ENCODE measurements around the gene FBXL20. TPM values are rescaled to one million over a fixed set of nuclear protein-coding genes. Genes with fewer than 3 reads are reported as not detected.

FBXL20 gene
- total and polyA plus RNA-seq, 9 of the 15 experiments (the other 6 are each of a cell fraction or from before 2014, with no cell fraction given) = 1.8 to 15.1 (median 5.6) TPM

GRCh38 chr17:39450847-39451581 lies 49.6 kb upstream of the FBXL20 start, which contains the start of gene MED1 (continued):
- TF ChIP-seq, protein P1, sequence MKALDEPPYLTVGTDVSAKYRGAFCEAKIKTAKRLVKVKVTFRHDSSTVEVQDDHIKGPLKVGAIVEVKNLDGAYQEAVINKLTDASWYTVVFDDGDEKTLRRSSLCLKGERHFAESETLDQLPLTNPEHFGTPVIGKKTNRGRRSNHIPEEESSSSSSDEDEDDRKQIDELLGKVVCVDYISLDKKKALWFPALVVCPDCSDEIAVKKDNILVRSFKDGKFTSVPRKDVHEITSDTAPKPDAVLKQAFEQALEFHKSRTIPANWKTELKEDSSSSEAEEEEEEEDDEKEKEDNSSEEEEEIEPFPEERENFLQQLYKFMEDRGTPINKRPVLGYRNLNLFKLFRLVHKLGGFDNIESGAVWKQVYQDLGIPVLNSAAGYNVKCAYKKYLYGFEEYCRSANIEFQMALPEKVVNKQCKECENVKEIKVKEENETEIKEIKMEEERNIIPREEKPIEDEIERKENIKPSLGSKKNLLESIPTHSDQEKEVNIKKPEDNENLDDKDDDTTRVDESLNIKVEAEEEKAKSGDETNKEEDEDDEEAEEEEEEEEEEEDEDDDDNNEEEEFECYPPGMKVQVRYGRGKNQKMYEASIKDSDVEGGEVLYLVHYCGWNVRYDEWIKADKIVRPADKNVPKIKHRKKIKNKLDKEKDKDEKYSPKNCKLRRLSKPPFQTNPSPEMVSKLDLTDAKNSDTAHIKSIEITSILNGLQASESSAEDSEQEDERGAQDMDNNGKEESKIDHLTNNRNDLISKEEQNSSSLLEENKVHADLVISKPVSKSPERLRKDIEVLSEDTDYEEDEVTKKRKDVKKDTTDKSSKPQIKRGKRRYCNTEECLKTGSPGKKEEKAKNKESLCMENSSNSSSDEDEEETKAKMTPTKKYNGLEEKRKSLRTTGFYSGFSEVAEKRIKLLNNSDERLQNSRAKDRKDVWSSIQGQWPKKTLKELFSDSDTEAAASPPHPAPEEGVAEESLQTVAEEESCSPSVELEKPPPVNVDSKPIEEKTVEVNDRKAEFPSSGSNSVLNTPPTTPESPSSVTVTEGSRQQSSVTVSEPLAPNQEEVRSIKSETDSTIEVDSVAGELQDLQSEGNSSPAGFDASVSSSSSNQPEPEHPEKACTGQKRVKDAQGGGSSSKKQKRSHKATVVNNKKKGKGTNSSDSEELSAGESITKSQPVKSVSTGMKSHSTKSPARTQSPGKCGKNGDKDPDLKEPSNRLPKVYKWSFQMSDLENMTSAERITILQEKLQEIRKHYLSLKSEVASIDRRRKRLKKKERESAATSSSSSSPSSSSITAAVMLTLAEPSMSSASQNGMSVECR (CRISPR knock-in tag; IDR thresholded peaks at IDR 0.05) = 0 out of 2 replicates have a peak, but pooled peaks have one; percentile 38
- TF ChIP-seq RERE (CRISPR knock-in tag; IDR thresholded peaks at IDR 0.05; ENCODE audit: borderline replicate concordance) (no peak), ZNF175 (CRISPR knock-in tag; IDR thresholded peaks at IDR 0.05; ENCODE audit: low read depth) (peak; percentile 46; the same call in 1 of the 2 replicates), BRD4 (IDR thresholded peaks at IDR 0.05) (no peak), CSDE1 (IDR thresholded peaks at IDR 0.05) (no peak), FOS (IDR thresholded peaks at IDR 0.05; ENCODE audit: extremely low read depth, insufficient read length) (no peak), ZNF583 (CRISPR knock-in tag; IDR thresholded peaks at IDR 0.05) (0 out of 2 replicates have a peak, but pooled peaks have one; percentile 40), C11orf30 (IDR thresholded peaks at IDR 0.05; ENCODE audit: low read depth) (peak; percentile 92), SPI1 (IDR thresholded peaks at IDR 0.05; ENCODE audit: borderline replicate concordance, low read depth, low read length) (peak; percentile 92), CHD2 (IDR thresholded peaks at IDR 0.05; ENCODE audit: low read depth, low read length) (peak; percentile 98), PHF20 (IDR thresholded peaks at IDR 0.05; ENCODE audit: partially characterized antibody) (peak; percentile 87), BCOR (IDR thresholded peaks at IDR 0.05) (0 out of 2 replicates have a peak, but pooled peaks have one; percentile 11), ARID3A (IDR thresholded peaks at IDR 0.05; ENCODE audit: borderline replicate concordance, low read depth, low read length) (0 out of 2 replicates have a peak, but pooled peaks have one; percentile 81)
